Sigmoid colon (tissue), 4 donors: ENCODE data around the gene SRP19.

ENCODE experiments used
- CTCF ChIP-seq, 4 experiments: fragments of 450-650 bp in 3 of 4; fragments of 200-600 bp in 1 of 4; IDR thresholded peaks; one replicate each; pipeline ENCODE4 v1.5.1; 2016 to 2019; ENCODE audit warnings: antibody characterized with exemption in 4 of 4, mild to moderate bottlenecking in 3 of 4, moderate library complexity in 2 of 4
- EP300 ChIP-seq, 4 donors: sonication (generic); formaldehyde crosslinking; IDR thresholded peaks; one replicate each; pipeline ENCODE4 v1.6.1; 2017; ENCODE audit warnings: antibody characterized with exemption in 4 of 4
- POLR2A ChIP-seq, 2 donors: fragments of 450-650 bp; IDR thresholded peaks; one replicate each; pipeline ENCODE4 v1.6.1; 2016; ENCODE audit warnings: antibody characterized with exemption in 2 of 2, mild to moderate bottlenecking in 2 of 2, moderate library complexity in 2 of 2
- POLR2AphosphoS5 ChIP-seq, 4 donors: sonication (generic); formaldehyde crosslinking; IDR thresholded peaks; one replicate each; pipeline ENCODE4 v1.6.1; 2017; ENCODE audit warnings: antibody characterized with exemption in 4 of 4

GRCh38 chr5:112820246-112820645, 40.8 kb upstream of the SRP19 start:
- TF ChIP-seq CTCF (IDR thresholded peaks at IDR 0.05), result no peak
- TF ChIP-seq POLR2A (IDR thresholded peaks at IDR 0.05), result no peak
- no peak for TF ChIP-seq EP300 (IDR thresholded peaks at IDR 0.05)
- TF ChIP-seq POLR2AphosphoS5 (IDR thresholded peaks at IDR 0.05), result no peak
